ENCODE data around the gene GATC. TPM values are rescaled to one million over a fixed set of nuclear protein-coding genes. Genes with fewer than 3 reads are reported as not detected.

GATC gene, protein sequence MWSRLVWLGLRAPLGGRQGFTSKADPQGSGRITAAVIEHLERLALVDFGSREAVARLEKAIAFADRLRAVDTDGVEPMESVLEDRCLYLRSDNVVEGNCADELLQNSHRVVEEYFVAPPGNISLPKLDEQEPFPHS
- 19.8 and 23.4 TPM in 2 replicates for total RNA-seq (2014; rRNA removed; shearing (Covaris generic))

DNA sequence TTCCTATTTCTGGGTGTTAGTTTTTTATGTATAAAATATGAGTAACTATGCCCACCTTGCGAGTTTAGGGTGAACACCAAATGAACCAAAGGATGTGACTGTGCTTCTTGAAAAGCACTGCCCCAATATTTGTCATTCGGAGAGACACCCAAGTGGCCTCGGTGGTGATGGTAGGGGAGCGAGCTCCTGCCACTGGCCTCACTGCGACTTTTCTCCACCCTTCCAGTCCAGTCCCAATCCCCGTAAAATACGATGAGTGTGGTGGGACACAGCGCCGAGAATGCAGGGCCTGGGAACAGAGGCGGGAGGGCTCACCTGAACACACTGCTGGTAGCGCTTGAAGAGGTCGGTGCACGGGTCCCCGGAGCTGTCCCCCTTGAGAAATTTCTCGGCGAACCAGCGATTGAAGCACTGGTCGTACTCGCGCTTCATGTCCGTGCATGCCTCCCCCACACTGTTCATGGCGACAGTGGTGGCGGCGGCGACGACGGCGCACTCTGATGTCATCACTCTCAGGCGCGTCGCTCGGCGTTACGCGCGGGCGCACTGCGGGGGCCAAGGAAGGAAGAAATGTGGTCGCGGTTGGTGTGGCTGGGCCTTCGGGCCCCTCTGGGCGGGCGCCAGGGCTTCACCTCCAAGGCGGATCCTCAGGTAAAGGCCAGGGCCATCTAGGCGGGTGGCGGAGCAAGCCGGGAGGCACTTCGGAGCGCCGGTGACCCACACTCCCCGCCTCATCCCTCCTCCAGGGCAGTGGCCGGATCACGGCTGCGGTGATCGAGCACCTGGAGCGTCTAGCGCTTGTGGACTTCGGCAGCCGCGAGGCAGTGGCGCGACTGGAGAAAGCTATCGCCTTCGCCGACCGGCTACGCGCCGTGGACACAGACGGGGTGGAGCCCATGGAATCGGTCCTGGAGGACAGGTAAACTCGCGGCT lies at the start of gene GATC, which contains the start of gene TRIAP1:
TSS of gene GATC (plus strand) at position 534 of the 933 bp plus-strand sequence. CDS start at position 571, 37 bp downstream.
TSS of gene TRIAP1 (minus strand) at position 474 of the 933 bp plus-strand sequence. CDS start at position 462, 12 bp downstream.
- Histone ChIP-seq H3K36me3 (replicated peaks; ENCODE audit: control insufficient read depth, insufficient read depth, low read length) (peaks cover 12% of the 10 kb centered on the region), H3K27me3 (ENCODE audit: control insufficient read depth, insufficient read depth, low read length) (no peaks in the 10 kb centered on the region), H3K4me3 (ENCODE audit: insufficient read depth, low read depth, low read length) (peak within 1 kb of the TSS; percentile 99)
- DNase-seq, result peak; percentile 90

DNA sequence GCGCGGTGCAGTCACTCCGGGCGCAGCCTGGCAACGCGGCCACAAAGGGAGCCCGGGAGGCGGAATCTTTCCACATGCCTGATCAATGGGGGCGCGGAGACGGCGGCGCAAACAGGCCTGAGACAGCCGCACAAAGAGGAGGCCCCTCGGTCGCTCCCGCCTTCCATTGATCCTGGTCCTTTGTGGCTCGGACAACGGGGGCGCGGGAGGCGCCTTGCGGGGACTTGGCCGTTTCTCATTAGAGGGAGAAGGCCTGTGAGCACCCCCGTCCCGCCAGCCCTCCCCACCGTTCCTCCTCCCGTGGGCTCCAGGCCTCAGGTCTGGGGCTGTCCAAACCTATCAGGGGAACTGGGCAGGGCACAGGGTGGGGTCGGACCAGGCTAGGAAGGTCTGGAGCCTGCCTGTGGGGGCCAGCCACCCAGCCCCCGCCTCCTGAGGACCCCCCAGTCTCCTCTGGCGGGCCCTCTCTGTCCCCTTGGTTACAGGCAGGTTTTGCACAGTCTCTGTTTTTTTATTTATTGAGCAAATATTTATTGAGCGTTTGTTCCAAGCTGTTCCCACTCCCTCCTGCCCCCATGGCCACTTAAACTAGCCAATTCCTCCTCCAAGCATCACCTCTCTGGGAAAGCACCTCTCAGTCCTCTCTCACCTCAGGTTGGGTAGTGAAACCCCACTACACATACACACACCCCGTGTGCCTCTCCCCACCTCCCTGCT lies 48.3 kb upstream of the GATC start:
- Histone ChIP-seq H3K27me3 (ENCODE audit: control insufficient read depth, insufficient read depth, low read length) (no peaks in the 10 kb centered on the region), H3K36me3 (replicated peaks; ENCODE audit: control insufficient read depth, insufficient read depth, low read length) (no peaks in the 10 kb centered on the region), H3K4me3 (ENCODE audit: insufficient read depth, low read depth, low read length) (no peak overlapping the region)
- peak; percentile 66 for DNase-seq

DNA sequence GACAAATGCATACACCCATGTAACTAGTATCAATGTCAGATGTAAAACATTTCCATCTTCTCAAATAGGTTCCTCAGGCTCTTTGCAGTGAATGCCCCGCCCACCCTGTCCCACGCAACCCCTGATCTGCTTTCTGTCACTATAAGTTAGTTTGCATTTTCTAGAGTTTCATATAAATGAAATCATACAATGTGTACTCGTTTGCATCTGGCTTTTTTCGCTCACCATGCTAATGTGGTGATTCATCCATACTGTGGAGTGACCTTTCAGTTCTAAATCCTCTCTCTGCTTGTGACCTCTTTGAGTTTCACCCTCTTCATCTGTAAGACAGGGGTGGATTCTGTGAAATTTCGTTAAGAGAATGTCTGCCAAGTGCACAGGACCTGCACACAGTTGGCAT lies 46.7 kb upstream of the GATC start:
- no peak for DNase-seq
- no peaks in the 10 kb centered on the region for H3K36me3 ChIP-seq (replicated peaks; ENCODE audit: control insufficient read depth, insufficient read depth, low read length)
- H3K4me3 ChIP-seq (ENCODE audit: insufficient read depth, low read depth, low read length), result no peak overlapping the region
- H3K27me3 ChIP-seq (ENCODE audit: control insufficient read depth, insufficient read depth, low read length), result no peaks in the 10 kb centered on the region

DNA sequence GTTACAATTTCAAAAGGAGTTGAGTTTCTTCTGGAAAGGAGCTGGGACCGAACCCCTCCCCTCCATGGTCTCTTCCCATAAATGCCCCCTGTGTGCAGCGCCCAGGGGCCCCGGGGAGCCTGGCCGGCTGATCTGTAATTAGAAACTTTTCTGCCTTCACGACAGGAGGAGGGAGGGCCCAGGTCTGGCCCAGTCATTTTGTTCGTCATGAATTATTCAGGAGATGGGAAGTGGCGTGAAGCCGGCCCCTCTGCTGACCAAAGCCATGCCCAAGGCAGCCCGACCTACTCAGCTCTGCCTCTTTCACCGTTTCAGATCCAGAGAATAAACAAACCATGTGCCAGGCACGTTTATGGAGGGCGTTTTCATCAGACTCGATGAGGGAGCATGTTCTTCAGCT lies 44.0 kb upstream of the GATC start:
- Histone ChIP-seq H3K27me3 (ENCODE audit: control insufficient read depth, insufficient read depth, low read length) (no peaks in the 10 kb centered on the region), H3K36me3 (replicated peaks; ENCODE audit: control insufficient read depth, insufficient read depth, low read length) (no peaks in the 10 kb centered on the region), H3K4me3 (ENCODE audit: insufficient read depth, low read depth, low read length) (no peak overlapping the region)
- peak; percentile 86 for DNase-seq

DNA sequence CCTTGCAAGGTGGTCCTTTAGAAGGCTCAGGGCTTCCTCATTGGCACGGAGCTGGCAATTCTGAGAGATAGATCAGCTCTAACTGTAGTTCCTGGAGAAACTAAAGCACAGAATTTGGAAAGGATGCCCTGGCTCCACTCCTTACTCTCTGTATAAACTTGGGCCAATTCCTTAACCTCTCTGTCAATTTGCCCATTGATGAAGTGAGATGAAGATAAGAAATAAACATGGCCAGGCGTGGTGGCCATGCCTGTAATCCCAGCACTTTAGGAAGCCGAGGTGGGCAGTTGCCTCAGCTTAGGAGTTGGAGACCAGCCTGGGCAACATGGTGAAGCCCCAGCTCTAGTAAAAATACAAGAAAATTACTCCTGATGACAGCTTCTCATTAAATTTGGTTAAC lies 42.4 kb upstream of the GATC start:
- H3K36me3 ChIP-seq (replicated peaks; ENCODE audit: control insufficient read depth, insufficient read depth, low read length), result no peaks in the 10 kb centered on the region
- H3K27me3 ChIP-seq (ENCODE audit: control insufficient read depth, insufficient read depth, low read length), result no peaks in the 10 kb centered on the region
- no peak overlapping the region for H3K4me3 ChIP-seq (ENCODE audit: insufficient read depth, low read depth, low read length)
- no peak for DNase-seq

DNA sequence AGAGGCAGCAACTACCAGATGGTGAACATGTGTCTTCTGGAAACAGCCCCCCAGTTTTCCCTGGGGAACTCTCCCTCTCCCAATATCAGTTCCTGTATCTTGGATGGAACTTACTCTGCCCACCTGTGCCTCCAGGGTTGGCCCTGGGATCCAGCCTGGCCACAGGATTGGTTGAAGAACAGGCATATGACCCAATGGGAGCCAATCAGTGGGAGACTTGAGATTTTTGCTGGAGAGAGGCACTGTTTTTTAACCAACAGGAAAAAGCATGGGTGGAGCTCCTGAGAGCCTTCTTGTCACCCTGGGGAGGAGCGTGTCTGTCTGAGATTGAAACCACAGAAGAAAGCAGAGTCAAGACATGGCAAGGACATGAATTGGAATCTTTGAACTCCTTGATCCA lies 42.0 kb upstream of the GATC start:
- Histone ChIP-seq H3K27me3 (ENCODE audit: control insufficient read depth, insufficient read depth, low read length) (no peaks in the 10 kb centered on the region), H3K4me3 (ENCODE audit: insufficient read depth, low read depth, low read length) (no peak overlapping the region), H3K36me3 (replicated peaks; ENCODE audit: control insufficient read depth, insufficient read depth, low read length) (no peaks in the 10 kb centered on the region)
- peak; percentile 43 for DNase-seq

DNA sequence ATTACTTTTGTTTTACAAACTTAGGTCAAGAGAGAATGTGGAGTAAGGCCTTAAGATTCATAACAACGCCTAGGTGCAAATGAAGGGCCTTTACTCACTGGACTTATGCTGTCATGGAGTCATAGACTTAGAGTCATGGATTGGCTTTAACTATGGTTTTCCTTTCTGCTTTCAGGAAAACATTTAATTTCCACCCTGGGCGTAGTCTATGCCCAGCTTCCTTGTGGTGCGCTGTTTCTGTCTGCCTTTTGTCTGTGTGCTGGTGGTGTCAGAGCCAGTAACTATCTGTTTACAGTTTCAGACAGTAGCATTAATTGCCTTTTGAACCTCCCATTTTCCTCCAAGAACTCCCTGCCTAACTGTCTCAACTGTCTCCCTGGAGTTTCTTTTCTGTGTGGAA lies 40.2 kb upstream of the GATC start:
- Histone ChIP-seq H3K27me3 (ENCODE audit: control insufficient read depth, insufficient read depth, low read length) (no peaks in the 10 kb centered on the region), H3K36me3 (replicated peaks; ENCODE audit: control insufficient read depth, insufficient read depth, low read length) (no peaks in the 10 kb centered on the region), H3K4me3 (ENCODE audit: insufficient read depth, low read depth, low read length) (no peak overlapping the region)
- DNase-seq, result no peak

DNA sequence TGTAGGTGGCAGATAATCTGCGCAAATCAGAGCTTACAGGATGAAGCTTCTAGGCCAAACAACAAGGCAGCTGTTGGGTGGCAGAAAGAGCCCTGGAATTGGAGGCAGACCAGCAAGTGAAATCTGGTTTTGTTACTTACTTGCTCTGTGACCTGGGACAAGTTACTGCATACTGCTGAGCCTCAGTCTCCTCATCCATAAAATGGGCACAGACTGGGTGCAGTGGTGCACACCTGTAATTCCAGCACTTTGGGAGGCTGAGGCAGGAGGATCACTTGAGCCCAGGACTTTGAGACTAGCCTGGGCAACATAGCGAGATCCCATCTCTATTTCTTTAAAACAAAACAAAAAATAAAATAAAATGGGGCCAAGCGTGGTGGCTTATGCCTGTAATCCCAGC lies 39.7 kb upstream of the GATC start:
- no peaks in the 10 kb centered on the region for H3K27me3 ChIP-seq (ENCODE audit: control insufficient read depth, insufficient read depth, low read length)
- DNase-seq, result no peak
- no peak overlapping the region for H3K4me3 ChIP-seq (ENCODE audit: insufficient read depth, low read depth, low read length)
- H3K36me3 ChIP-seq (replicated peaks; ENCODE audit: control insufficient read depth, insufficient read depth, low read length), result no peaks in the 10 kb centered on the region

DNA sequence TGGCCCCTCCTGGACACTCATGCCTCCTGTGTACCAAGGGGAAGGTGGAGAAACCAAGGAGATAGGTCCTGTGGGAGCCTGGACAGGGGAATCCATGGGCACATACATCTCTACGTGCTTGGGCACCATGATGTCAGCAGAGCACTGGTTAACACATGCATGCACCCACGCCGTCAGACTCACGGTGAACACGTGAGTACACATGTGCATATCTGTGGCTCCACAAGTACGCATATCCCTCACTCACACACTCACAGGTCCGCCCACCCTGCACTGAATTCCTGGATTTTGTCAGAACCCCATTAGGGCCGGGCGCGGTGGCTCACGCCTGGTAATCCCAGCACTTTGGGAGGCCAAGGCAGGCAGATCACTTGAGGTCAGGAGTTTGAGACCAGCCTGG lies 37.5 kb upstream of the GATC start:
- no peak for DNase-seq
- H3K4me3 ChIP-seq (ENCODE audit: insufficient read depth, low read depth, low read length), result no peak overlapping the region
- H3K27me3 ChIP-seq (ENCODE audit: control insufficient read depth, insufficient read depth, low read length), result no peaks in the 10 kb centered on the region
- H3K36me3 ChIP-seq (replicated peaks; ENCODE audit: control insufficient read depth, insufficient read depth, low read length), result no peaks in the 10 kb centered on the region

DNA sequence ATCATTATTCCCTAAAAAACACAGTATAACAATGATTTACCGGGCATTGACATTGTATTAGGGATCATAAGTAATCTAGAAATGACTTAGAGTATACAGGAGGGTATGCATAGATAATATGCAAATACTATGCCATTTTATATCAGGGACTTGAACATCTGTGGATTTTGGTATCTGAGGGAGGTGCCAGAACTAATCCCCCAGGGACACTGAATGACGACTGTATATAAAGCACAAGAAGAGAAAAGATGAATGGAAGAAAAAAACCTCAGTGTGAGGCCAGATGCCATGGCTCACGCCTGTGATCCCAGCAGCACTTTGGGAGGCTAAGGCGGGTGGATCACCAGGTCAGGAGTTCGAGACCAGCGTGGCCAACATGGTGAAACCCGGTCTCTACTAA lies 33.8 kb upstream of the GATC start:
- no peaks in the 10 kb centered on the region for H3K27me3 ChIP-seq (ENCODE audit: control insufficient read depth, insufficient read depth, low read length)
- no peak overlapping the region for H3K4me3 ChIP-seq (ENCODE audit: insufficient read depth, low read depth, low read length)
- no peaks in the 10 kb centered on the region for H3K36me3 ChIP-seq (replicated peaks; ENCODE audit: control insufficient read depth, insufficient read depth, low read length)
- DNase-seq, result no peak

DNA sequence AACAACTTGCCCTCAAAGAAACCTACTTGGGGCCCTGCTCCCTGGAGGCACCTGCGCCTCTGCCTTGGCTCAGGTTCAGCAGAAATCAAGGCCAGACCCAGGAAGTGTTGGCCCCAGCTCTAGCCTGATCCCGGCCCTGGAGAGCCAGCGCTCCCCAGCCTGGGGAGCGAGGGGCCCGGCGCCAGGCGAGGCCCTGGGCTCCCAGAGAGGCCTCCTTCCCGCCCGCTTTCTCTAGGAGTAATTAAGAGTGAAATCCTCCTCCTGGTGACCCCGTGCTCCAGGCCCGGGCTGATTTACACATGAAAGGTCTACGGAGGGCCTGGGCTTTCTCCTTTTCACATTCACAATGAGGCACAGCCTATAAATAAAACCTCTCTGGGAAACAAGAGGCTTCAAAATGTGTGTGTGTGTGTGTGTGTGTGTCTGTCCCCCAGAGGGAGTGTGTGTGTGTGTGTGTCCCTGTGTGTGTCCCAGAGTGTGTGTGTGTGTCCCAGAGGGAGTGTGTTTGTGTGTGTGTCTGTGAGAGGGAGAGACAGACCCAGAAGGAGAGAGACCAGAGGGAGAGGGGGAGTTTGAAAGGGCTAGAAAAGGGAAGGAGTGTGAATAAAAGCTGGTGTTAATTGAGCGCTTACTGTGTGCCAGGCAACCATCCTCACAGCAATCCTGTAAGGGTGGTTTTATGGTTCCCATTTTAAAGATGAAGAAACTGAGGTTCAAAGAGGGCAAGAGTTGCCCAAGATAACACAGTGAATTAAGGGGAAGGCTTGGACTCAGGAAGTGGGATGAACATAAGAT lies 32.1 kb upstream of the GATC start:
- no peaks in the 10 kb centered on the region for H3K27me3 ChIP-seq (ENCODE audit: control insufficient read depth, insufficient read depth, low read length)
- no peaks in the 10 kb centered on the region for H3K36me3 ChIP-seq (replicated peaks; ENCODE audit: control insufficient read depth, insufficient read depth, low read length)
- DNase-seq, result peak; percentile 92
- no peak overlapping the region for H3K4me3 ChIP-seq (ENCODE audit: insufficient read depth, low read depth, low read length)

DNA sequence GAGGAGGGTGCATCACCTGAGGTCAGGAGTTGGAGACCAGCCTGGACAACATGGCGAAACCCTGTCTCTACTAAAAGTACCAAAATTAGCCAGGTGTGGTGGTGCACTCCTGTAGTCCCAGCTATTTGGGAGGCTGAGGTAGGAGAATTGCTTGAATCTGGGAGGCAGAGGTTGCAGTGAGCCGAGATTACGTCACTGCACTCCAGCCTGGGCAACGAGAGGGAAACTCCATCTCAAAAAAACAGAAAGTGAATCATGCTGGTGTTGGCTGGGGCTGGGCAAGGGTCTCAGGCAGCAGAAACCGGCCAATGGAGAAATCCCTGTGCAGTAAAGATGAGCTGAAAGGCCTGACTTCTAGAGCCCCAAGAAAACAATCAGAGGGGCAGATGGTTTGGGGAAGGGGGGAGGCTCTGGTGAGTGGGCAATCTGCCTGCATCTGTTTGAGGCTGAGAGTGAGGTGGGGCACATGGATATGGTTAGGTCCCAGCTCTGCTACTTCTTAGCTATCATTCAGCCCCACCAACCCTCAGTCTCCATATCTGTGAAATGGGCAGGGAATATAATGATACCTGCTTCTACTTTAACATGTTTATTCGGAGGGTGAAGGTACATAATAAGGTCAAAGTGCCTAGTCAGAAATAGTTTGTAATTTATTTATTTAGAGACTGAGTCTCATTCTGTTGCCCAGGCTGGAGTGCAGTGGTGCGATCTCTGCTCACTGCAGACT lies 29.6 kb upstream of the GATC start:
- no peaks in the 10 kb centered on the region for H3K27me3 ChIP-seq (ENCODE audit: control insufficient read depth, insufficient read depth, low read length)
- no peak overlapping the region for H3K4me3 ChIP-seq (ENCODE audit: insufficient read depth, low read depth, low read length)

DNA sequence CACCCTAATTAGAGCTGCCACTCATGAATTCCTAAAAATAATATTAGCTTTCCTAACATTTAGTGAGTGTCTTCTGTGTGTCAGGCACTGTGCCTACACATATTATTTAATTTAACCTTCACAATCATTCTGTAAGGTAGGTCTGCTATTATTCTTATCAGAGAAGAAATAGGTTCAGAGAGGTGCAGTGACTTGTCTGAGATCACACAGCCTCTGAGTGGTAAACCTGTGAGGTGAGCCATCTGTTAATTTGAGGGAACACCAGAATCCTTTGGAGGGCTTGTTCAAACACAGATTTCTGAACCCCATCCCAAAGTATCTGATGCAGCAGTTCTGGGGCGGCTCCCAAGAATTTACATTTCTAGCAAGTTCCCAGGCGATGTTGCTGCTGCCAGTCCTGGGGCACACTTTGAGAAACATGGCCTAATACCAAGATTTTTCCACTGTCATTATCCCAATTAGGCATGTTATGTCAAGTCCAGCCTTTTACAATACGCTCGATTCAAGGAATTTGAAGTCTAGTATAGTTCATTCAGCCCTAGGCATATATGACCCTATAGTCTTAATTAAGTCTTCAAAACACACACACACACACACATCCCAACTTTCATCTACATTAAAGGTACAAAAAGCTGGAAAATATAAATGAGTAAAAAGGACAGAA lies 28.2 kb upstream of the GATC start:
- DNase-seq, result no peak

More for the DNA sequence above, 29.6 kb upstream of the GATC start:
- H3K36me3 ChIP-seq (replicated peaks; ENCODE audit: control insufficient read depth, insufficient read depth, low read length), result no peaks in the 10 kb centered on the region
- DNase-seq, result no peak

More for the DNA sequence above, 28.2 kb upstream of the GATC start:
- Histone ChIP-seq H3K4me3 (ENCODE audit: insufficient read depth, low read depth, low read length) (no peak overlapping the region), H3K36me3 (replicated peaks; ENCODE audit: control insufficient read depth, insufficient read depth, low read length) (no peaks in the 10 kb centered on the region), H3K27me3 (ENCODE audit: control insufficient read depth, insufficient read depth, low read length) (no peaks in the 10 kb centered on the region; the same call in 1 of the 2 replicates)

Measured in H7 (cell line).